ENCODE data around the gene SLC22A12. TPM values are rescaled to one million over a fixed set of nuclear protein-coding genes. Genes with fewer than 3 reads are reported as not detected.
A peak's percentile ranks its signal among the peaks of the same experiment; 100 is the strongest.

Gene SLC22A12
- polyA plus RNA-seq, 4 donors, result 0.16 TPM; not detected in 3

DNA sequence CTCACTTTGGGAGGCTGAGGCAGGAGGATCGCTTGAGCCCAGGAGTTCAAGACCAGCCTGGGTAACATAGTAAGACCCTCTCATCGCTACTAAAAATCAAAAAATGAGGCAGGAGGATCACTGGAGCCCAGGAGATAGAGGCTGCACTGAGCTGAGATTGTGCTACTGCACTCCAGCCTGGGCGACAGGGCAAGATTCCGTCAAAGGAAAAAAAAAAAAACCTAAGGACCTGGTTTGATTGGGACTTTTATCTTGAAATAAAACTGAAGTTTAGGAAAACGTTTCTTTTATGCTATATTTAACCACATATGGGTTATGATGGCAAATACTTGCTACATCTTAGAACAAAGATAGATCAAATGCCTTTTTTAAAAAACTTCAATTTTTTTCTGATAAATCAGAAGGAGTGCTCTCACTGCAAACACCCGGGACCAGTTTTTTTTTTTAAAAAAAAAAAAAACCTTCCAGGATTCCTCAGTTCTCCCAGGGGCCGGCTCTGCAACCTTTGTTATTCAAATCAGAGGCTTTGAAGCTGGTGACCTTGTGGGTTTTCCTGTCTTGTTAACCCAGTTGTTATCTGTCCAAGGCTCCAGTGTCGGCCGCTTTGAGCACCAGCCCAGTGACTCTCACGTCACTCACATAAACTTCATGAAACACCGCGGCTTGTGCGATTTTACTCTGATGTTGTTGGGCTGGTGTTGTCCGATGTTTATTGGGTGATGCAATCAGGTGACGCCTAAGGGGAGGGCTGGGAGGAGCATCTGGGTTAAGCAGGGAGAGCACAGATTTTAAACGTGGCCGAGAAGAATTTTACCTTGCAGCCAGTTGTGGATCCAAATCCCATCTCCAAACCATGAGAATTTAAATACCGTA is 24.7 kb upstream of the SLC22A12 start:
- no peak for FAIRE-seq
- Histone ChIP-seq H3K27ac (ENCODE audit: low read depth in 1 of 3, low read length in 2 of 3) (no peak overlapping the region), H3K4me1 (ENCODE audit: control insufficient read depth in 3 of 3, insufficient read depth in 2 of 3, low read depth in 1 of 3, low read length in 2 of 3) (peaks cover 0 to 14% (median 0%) of the 10 kb centered on the region in 3 donors), H3K27me3 (ENCODE audit: control insufficient read depth in 3 of 3, insufficient read depth in 3 of 3, low read length in 3 of 3) (peaks cover 0 to 3% (median 0%) of the 10 kb centered on the region in 3 donors), H3K9me3 (ENCODE audit: control insufficient read depth in 2 of 2, insufficient read depth in 1 of 2, low read depth in 1 of 2, low read length in 1 of 2) (no peaks in the 10 kb centered on the region), H3K4me3 (ENCODE audit: low read depth in 1 of 3, low read length in 3 of 3) (no peak overlapping the region), H3K36me3 (ENCODE audit: control insufficient read depth in 3 of 3, insufficient read depth in 2 of 3, low read depth in 1 of 3, low read length in 3 of 3) (no peaks in the 10 kb centered on the region)
- 15 to 34% (median 20%) methylated on average over 18 of the region's 18 CpGs for WGBS, 3 donors
- DNase-seq, result peak; percentile 51 to 80

DNA sequence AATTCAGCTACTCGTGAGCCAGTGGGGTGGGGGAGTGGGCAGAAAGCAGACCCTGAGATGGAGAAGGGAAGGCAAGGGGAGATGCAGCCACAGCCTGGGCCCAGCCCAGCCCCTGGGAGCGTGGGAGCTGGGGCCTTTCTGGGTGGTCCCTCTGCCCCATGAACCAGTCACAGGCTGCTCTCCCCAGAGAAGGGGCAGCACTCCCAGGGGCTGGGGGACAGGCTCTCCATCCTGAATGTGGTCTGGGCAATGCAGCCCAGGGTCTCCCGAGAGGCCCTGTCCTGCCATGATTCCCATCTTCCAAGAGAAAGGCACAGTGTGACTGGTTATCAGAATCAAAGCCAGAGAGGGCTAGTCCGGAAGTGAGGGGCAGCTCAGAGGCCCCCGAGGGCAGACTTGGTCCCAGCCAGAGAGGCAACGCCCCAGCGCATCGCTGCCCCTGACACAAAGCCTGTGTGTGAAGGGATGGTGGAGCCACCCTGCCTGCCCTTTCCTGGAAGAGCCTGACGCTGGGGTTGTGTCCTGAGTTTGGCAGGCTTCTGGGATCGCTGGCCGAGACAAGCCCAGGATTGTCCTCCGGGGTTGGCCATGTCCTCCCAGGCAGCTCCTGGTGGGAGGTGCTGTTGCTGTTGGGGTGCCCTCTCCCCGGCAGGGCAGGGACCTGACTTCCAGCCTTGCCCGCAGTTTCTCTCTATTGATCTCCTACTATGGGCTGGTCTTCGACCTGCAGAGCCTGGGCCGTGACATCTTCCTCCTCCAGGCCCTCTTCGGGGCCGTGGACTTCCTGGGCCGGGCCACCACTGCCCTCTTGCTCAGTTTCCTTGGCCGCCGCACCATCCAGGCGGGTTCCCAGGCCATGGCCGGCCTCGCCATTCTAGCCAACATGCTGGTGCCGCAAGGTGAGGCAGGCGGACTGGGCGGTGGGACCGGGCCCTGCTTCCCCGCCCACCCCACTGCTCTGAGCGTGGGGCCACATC is 23.8 kb upstream of the SLC22A12 start:
- no peaks in the 10 kb centered on the region for H3K9me3 ChIP-seq (ENCODE audit: control insufficient read depth in 2 of 2, insufficient read depth in 1 of 2, low read depth in 1 of 2, low read length in 1 of 2)
- no peak overlapping the region for H3K4me3 ChIP-seq (ENCODE audit: low read depth in 1 of 3, low read length in 3 of 3)
- H3K4me1 ChIP-seq (ENCODE audit: control insufficient read depth in 3 of 3, insufficient read depth in 2 of 3, low read depth in 1 of 3, low read length in 2 of 3), result peaks cover 0 to 14% (median 0%) of the 10 kb centered on the region in 3 donors
- H3K36me3 ChIP-seq (ENCODE audit: control insufficient read depth in 3 of 3, insufficient read depth in 2 of 3, low read depth in 1 of 3, low read length in 3 of 3), result no peaks in the 10 kb centered on the region
- peaks cover 0 to 3% (median 0%) of the 10 kb centered on the region in 3 donors for H3K27me3 ChIP-seq (ENCODE audit: control insufficient read depth in 3 of 3, insufficient read depth in 3 of 3, low read length in 3 of 3)
- FAIRE-seq (no peak), DNase-seq (no peak)
- 82 to 88% (median 87%) methylated on average over 28 to 30 of the region's 30 CpGs for WGBS, 3 donors
- H3K27ac ChIP-seq (ENCODE audit: low read depth in 1 of 3, low read length in 2 of 3), result no peak overlapping the region

DNA sequence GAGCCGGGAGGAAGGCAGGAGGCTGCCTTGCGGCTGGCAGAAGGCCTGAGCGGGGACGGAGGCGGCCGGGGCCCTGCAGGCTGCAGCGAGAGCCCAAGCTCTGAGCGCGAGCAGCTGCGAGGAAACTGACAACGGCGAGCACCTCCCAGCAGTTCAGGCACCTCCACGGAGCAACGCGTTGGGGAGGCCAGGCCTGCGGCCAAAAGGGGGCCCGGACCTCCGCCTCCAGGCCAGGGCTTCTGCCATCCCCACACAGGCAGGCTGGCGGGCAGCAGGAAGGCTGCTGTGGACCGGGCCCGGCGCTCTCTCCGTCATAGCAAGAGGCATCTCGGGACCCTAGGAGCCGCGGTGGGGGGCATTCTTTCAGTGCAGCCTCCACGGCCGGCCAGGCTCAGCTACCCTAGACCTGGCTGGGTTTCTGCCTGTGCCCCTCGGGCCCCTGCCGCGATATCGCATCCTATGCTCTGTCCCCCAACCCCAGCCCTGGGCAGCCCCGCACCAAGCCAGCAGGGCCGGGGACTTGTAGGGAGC is 22.9 kb upstream of the SLC22A12 start:
- Histone ChIP-seq H3K27me3 (ENCODE audit: control insufficient read depth in 3 of 3, insufficient read depth in 3 of 3, low read length in 3 of 3) (peaks cover 0 to 3% (median 0%) of the 10 kb centered on the region in 3 donors), H3K4me1 (ENCODE audit: control insufficient read depth in 3 of 3, insufficient read depth in 2 of 3, low read depth in 1 of 3, low read length in 2 of 3) (peaks cover 0 to 14% (median 0%) of the 10 kb centered on the region in 3 donors), H3K36me3 (ENCODE audit: control insufficient read depth in 3 of 3, insufficient read depth in 2 of 3, low read depth in 1 of 3, low read length in 3 of 3) (no peaks in the 10 kb centered on the region), H3K4me3 (ENCODE audit: low read depth in 1 of 3, low read length in 3 of 3) (no peak overlapping the region), H3K9me3 (ENCODE audit: control insufficient read depth in 2 of 2, insufficient read depth in 1 of 2, low read depth in 1 of 2, low read length in 1 of 2) (no peaks in the 10 kb centered on the region), H3K27ac (ENCODE audit: low read depth in 1 of 3, low read length in 2 of 3) (no peak overlapping the region)
- WGBS, 3 donors, result 87 to 93% (median 93%) methylated on average over 31 to 34 of the region's 34 CpGs
- no peak for DNase-seq
- FAIRE-seq, result no peak

DNA sequence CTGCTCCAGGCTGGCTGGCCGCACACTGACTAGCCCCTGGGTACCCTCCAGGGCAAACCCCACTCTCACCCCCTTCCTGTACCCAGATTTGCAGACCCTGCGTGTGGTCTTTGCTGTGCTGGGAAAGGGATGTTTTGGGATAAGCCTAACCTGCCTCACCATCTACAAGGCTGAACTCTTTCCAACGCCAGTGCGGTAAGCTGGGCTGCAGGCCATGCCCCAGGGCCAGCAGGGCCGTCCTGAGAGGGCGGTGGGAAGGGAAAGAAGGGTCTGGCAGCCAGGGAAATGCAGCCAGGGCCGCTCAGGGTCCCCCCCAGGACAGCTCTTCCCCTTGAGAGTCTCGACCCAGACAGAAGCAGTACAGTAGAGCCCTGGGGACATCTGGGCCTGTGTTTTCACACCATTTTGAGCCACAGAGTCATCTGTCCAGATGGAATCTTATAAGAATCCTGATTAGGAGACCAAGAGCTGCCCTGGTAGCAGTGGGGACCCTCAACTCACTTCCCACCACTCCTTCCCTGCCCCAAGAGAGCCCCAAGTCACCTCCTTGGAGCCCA is 22.4 kb upstream of the SLC22A12 start:
- DNase-seq (no peak), FAIRE-seq (no peak)
- Histone ChIP-seq H3K4me1 (ENCODE audit: control insufficient read depth in 3 of 3, insufficient read depth in 2 of 3, low read depth in 1 of 3, low read length in 2 of 3) (peaks cover 0 to 14% (median 0%) of the 10 kb centered on the region in 3 donors), H3K27ac (ENCODE audit: low read depth in 1 of 3, low read length in 2 of 3) (no peak overlapping the region), H3K27me3 (ENCODE audit: control insufficient read depth in 3 of 3, insufficient read depth in 3 of 3, low read length in 3 of 3) (peaks cover 0 to 3% (median 0%) of the 10 kb centered on the region in 3 donors), H3K9me3 (ENCODE audit: control insufficient read depth in 2 of 2, insufficient read depth in 1 of 2, low read depth in 1 of 2, low read length in 1 of 2) (no peaks in the 10 kb centered on the region), H3K36me3 (ENCODE audit: control insufficient read depth in 3 of 3, insufficient read depth in 2 of 3, low read depth in 1 of 3, low read length in 3 of 3) (no peaks in the 10 kb centered on the region), H3K4me3 (ENCODE audit: low read depth in 1 of 3, low read length in 3 of 3) (no peak overlapping the region)
- WGBS, 3 donors, result 84 to 87% (median 87%) methylated on average over 8 of the region's 8 CpGs

DNA sequence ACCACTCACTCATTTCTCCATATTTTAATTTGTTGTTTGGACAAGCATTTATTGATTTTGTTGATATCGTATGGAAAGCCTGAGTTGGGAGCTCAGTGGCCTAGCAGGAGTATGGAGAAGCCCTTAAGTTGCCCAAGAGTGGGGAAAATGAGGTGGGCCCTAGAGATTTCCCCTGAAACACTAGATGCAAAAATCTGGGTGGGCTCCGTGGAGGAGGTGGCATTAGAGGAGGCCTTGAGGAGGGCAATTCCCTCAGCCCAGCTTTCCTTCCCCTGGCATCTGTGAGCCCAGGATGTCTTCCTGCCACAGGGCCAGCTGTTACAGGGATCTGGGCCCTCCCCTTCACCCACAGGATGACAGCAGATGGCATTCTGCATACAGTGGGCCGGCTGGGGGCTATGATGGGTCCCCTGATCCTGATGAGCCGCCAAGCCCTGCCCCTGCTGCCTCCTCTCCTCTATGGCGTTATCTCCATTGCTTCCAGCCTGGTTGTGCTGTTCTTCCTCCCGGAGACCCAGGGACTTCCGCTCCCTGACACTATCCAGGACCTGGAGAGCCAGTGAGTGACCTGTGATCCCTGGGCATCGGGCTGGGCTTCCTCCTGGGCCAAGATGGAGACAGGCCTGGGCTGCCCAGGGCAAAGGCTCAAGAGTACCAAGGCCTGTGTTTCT is 21.6 kb upstream of the SLC22A12 start:
- Histone ChIP-seq H3K4me3 (ENCODE audit: low read depth in 1 of 3, low read length in 3 of 3) (no peak overlapping the region), H3K27ac (ENCODE audit: low read depth in 1 of 3, low read length in 2 of 3) (no peak overlapping the region), H3K27me3 (ENCODE audit: control insufficient read depth in 3 of 3, insufficient read depth in 3 of 3, low read length in 3 of 3) (peaks cover 0 to 3% (median 0%) of the 10 kb centered on the region in 3 donors), H3K9me3 (ENCODE audit: control insufficient read depth in 2 of 2, insufficient read depth in 1 of 2, low read depth in 1 of 2, low read length in 1 of 2) (no peaks in the 10 kb centered on the region), H3K4me1 (ENCODE audit: control insufficient read depth in 3 of 3, insufficient read depth in 2 of 3, low read depth in 1 of 3, low read length in 2 of 3) (peaks cover 0 to 14% (median 0%) of the 10 kb centered on the region in 3 donors), H3K36me3 (ENCODE audit: control insufficient read depth in 3 of 3, insufficient read depth in 2 of 3, low read depth in 1 of 3, low read length in 3 of 3) (no peaks in the 10 kb centered on the region)
- WGBS, 3 donors, result 84 to 90% (median 87%) methylated on average over 8 of the region's 8 CpGs
- DNase-seq (no peak), FAIRE-seq (no peak)

DNA sequence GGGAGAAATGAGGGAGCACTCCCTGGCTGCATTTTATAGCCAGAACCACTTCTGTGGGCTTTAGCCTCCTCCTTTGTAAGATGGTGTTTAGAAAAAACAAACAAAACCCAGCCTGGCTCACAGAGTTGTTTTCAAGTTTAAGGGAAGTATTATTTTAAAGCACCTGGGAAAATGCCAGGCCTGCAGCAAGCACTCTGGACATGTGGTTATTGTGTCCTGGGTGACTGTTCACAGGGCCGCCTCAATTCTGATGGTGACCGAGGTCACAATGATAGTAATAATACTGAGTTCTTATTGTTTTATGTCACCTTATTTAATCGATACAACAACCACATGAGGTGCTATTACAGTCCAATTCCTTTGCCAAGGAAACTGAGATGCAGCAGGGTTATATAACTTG is 20.7 kb upstream of the SLC22A12 start:
- no peak overlapping the region for H3K4me3 ChIP-seq (ENCODE audit: low read depth in 1 of 3, low read length in 3 of 3)
- 33 to 63% (median 44%) methylated on average over 3 of the region's 3 CpGs for WGBS, 3 donors
- peaks cover 0 to 14% (median 0%) of the 10 kb centered on the region in 3 donors for H3K4me1 ChIP-seq (ENCODE audit: control insufficient read depth in 3 of 3, insufficient read depth in 2 of 3, low read depth in 1 of 3, low read length in 2 of 3)
- no peak for DNase-seq
- H3K27me3 ChIP-seq (ENCODE audit: control insufficient read depth in 3 of 3, insufficient read depth in 3 of 3, low read length in 3 of 3), result peaks cover 0 to 3% (median 0%) of the 10 kb centered on the region in 3 donors
- H3K9me3 ChIP-seq (ENCODE audit: control insufficient read depth in 2 of 2, insufficient read depth in 1 of 2, low read depth in 1 of 2, low read length in 1 of 2), result no peaks in the 10 kb centered on the region
- FAIRE-seq, result no peak
- H3K27ac ChIP-seq (ENCODE audit: low read depth in 1 of 3, low read length in 2 of 3), result no peak overlapping the region
- H3K36me3 ChIP-seq (ENCODE audit: control insufficient read depth in 3 of 3, insufficient read depth in 2 of 3, low read depth in 1 of 3, low read length in 3 of 3), result no peaks in the 10 kb centered on the region

DNA sequence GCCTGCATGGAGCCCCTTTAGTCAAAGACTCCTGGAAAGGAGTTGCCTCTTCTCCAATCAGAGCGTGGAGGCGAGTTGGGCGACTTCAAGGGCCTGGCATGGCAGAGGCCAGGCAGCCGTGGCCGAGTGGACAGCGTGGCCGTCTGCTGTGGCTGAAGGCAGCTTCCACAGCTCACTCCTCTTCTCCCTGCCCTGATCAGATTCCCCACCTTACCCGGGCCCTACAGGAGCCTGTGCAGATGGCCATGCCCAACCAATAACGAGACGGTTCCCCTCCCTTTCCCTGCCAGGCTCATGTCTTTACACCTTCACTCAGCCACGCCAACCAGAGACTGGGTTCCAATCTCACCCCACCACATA is 20.0 kb upstream of the SLC22A12 start:
- WGBS, 3 donors, result 88 to 89% (median 88%) methylated on average over 11 of the region's 11 CpGs
- Histone ChIP-seq H3K9me3 (ENCODE audit: control insufficient read depth in 2 of 2, insufficient read depth in 1 of 2, low read depth in 1 of 2, low read length in 1 of 2) (no peaks in the 10 kb centered on the region), H3K4me1 (ENCODE audit: control insufficient read depth in 3 of 3, insufficient read depth in 2 of 3, low read depth in 1 of 3, low read length in 2 of 3) (peaks cover 0 to 8% (median 0%) of the 10 kb centered on the region in 3 donors), H3K36me3 (ENCODE audit: control insufficient read depth in 3 of 3, insufficient read depth in 2 of 3, low read depth in 1 of 3, low read length in 3 of 3) (no peaks in the 10 kb centered on the region), H3K27me3 (ENCODE audit: control insufficient read depth in 3 of 3, insufficient read depth in 3 of 3, low read length in 3 of 3) (peaks cover 0 to 3% (median 0%) of the 10 kb centered on the region in 3 donors), H3K27ac (ENCODE audit: low read depth in 1 of 3, low read length in 2 of 3) (no peak overlapping the region), H3K4me3 (ENCODE audit: low read depth in 1 of 3, low read length in 3 of 3) (no peak overlapping the region)
- DNase-seq, result no peak
- no peak for FAIRE-seq

Measured in small intestine (tissue), 7 donors.